A673 (cell line): ENCODE data around the gene PAPSS2.

Experiments used
- EZH2 ChIP-seq: fragments of 200-600 bp; sonication (generic); IDR thresholded peaks from 2 replicates; pipeline ENCODE4 v1.6.1; 2017; ENCODE audit warnings: borderline replicate concordance, low read depth, mild to moderate bottlenecking, mixed read lengths, antibody characterized with exemption, low read length; ENCODE audit not compliant: poor library complexity, severe bottlenecking
- TF ChIP-seq, protein P1 (sequence below): fragments of 300-800, 200-600 bp; sonication (generic); conservative IDR thresholded peaks from 2 replicates; pipeline ENCODE4 v1.5.1; 2017; ENCODE audit warnings: low read depth, mild to moderate bottlenecking, antibody characterized with exemption, low read length, moderate library complexity, mixed read lengths

DNA sequence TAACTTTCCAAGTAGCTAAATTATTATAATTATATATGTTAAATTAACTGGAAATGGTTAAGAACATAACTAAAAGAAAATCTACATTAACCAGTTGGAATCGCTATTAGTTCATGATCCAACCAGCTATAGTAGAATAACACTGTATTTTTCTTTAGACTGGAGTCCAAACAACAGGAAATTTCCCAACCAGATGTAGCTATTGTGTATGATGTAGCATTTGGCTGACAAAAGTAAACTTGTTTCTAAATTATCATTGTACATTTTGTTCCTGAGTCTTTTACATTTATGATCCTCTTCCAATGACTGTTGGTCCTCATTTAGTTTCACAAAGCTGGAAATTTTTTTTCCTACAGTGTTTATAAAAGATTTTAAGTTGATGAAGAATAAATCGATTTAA lies 62.1 kb downstream of the PAPSS2 start:
- TF ChIP-seq, protein P1, sequence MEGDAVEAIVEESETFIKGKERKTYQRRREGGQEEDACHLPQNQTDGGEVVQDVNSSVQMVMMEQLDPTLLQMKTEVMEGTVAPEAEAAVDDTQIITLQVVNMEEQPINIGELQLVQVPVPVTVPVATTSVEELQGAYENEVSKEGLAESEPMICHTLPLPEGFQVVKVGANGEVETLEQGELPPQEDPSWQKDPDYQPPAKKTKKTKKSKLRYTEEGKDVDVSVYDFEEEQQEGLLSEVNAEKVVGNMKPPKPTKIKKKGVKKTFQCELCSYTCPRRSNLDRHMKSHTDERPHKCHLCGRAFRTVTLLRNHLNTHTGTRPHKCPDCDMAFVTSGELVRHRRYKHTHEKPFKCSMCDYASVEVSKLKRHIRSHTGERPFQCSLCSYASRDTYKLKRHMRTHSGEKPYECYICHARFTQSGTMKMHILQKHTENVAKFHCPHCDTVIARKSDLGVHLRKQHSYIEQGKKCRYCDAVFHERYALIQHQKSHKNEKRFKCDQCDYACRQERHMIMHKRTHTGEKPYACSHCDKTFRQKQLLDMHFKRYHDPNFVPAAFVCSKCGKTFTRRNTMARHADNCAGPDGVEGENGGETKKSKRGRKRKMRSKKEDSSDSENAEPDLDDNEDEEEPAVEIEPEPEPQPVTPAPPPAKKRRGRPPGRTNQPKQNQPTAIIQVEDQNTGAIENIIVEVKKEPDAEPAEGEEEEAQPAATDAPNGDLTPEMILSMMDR, result no peak
- TF ChIP-seq EZH2, result no peak
